WI38 (cell line): ENCODE measurements around the gene CSHL1.

ENCODE experiments used
- H3K4me3 ChIP-seq: 2 replicates; pipeline ENCODE4 v1.5.1; 2011; ENCODE audit warnings: low read depth, mild to moderate bottlenecking, control low read depth, low read length
- CTCF ChIP-seq: IDR thresholded peaks from 2 replicates; pipeline ENCODE4 v1.5.1; 2012; ENCODE audit warnings: low read depth, mild to moderate bottlenecking, control low read depth, low read length

CSHL1 gene

DNA sequence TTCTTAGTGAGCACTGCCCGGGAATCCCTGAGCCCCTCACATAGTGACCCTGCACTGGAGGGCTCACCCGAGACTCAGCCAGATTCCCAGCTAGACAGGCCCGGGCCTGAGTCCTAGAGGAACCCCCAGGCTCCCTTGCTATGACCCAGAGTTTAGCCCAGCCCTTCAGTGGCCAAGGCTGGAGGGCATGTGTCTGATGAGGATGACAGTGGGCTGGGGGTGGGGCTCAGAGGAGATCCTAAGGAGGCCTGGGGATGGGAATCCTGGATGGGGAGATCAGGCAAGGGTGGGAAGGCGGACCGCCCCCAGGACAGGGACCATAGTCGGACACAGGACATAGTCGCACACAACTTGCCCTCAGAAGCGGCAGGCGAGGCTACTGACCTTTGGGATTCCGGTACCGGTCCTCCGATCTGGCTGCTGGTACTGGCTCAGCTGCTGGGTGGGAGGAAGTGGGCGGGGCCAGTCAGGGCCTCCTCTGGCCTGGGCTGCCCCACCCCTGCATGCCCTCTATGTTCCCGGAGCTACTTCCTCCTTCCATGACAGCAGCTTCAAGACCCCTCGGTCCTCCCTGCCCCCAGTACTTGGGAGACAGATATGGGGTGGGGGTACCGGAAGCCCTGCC is 20.0 kb upstream of the CSHL1 start:
- TF ChIP-seq CTCF: no peak
- H3K4me3 ChIP-seq: no peak overlapping the region

DNA sequence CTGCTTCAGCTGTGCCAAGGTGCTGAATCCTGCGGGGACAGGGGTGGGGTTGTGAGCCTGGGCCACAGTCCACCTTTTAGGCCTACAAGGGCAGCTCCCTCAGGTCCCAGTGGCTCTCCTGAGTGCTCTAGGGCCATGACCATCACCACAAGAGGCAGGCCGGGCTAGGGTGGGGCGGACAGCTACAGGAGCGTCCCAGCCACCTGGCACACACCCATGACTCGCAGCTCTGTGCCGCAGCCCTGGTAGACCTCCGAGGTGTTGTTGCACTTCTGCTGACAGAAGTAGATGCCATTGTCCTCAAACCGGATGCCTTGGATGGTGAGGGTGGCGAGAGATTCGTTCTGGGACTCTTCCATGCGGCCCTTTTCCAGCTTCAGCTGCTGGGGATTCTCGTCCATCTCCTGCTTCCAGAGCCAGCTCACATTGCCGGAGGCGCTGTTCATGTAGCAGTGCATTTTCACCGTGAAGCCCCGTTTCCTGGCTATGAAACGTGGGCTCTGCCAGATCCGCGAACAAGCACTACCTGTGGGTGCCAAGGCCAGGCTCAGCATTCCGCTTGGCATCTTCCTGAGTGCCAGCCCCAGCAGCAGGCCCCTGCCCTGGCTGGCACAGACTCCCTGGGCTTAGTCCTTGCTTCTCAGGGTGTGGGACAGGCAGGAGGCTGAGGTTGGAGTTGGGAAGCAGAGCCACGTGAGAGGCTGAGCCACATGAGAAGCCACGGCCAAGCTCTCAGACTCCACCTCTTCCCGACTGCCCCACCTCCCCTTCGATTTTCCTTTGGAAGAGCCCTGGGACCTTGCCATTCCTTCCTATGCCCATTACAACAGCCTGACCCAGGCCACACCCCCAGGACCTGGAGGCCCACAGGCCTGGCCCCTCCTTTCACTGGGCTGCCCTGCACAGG is 19.1 kb upstream of the CSHL1 start:
- TF ChIP-seq CTCF: no peak
- no peak overlapping the region for H3K4me3 ChIP-seq

GRCh38 chr17:63928966-63929695 is 18.1 kb upstream of the CSHL1 start:
- H3K4me3 ChIP-seq: no peak overlapping the region
- TF ChIP-seq CTCF: no peak

DNA sequence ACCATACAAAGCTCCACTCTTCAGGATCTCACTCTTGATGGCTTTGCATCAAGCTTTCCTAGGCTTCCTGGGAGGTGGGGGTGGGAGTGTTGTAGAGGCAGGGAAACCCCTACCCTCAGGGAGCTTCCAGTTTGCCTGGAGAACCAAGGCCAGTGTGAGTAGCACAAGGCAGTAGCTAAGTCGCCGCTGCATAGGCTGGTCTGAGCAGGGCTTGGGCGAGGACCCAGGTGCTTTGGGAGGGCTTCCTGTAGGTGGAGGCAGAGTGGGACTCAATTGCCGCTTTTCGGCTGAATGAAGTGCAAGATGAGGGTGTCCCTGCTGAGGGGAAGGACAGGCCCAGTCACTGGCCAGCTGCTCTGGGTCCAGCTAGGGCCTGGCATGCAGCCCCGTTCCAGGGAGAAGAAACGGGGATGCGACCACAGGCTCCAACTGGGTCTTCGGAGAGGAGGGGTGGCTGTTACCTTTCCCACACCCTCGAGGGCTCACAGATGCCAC is 17.2 kb upstream of the CSHL1 start:
- H3K4me3 ChIP-seq: no peak overlapping the region
- no peak for TF ChIP-seq CTCF

- no peak overlapping the region for H3K4me3 ChIP-seq
- TF ChIP-seq CTCF: no peak
These were observed 16.6 kb upstream of the CSHL1 start for GRCh38 chr17:63927464-63928171.

DNA sequence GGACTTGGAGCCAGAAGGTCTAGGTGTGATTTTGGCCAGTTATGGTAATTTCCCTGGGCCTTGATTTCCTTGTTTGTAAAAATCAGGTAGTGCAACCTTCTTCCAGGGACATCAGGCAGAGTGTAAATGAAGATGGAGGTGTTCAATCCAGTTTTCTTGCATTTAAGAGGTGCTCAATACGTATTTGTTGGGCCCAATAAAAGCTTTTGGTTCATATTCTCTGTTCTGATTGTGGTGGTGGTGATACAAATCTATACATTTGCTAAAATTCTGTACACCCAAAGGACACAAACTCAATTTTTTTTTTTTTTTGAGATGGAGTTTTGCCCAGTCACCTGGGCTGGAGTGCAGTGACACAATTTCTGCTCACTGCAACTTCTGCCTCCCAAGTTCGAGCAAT is 15.1 kb upstream of the CSHL1 start:
- no peak overlapping the region for H3K4me3 ChIP-seq
- TF ChIP-seq CTCF: no peak
